ENCODE data around the gene GNAZ.

DNA sequence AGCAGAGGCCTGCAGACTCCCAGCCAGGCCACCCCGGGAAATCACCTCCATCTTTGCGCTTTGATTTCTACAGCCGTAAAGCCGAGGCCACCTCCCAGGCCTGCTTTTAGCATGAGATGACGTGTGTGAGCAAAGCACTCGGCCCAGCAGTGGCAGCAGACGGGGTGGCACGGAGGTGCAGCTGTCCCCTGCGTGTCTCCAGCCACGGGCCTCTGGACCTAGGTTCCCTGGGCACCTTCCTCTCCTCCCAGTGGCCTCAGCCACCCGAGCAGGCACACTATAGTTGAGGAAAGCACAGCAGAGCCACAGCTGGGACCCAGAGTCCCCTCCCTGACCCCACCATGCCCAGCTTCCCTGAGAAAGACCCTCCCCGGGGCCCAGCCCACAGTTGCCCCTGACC is 15.9 kb downstream of the GNAZ start:
- TF ChIP-seq SUZ12 (IDR thresholded peaks at IDR 0.05) (no peak), BHLHE40 (IDR thresholded peaks at IDR 0.05; ENCODE audit: borderline replicate concordance) (no peak), HDGF (IDR thresholded peaks at IDR 0.05; ENCODE audit: borderline replicate concordance) (no peak), FOXM1 (IDR thresholded peaks at IDR 0.05; ENCODE audit: borderline replicate concordance) (no peak), SP1 (IDR thresholded peaks at IDR 0.05) (no peak), FOXK2 (IDR thresholded peaks at IDR 0.05) (no peak), ELF4 (IDR thresholded peaks at IDR 0.05) (no peak), CTBP1 (IDR thresholded peaks at IDR 0.05; ENCODE audit: borderline replicate concordance) (no peak), ZNF384 (IDR thresholded peaks at IDR 0.05) (no peak), LEF1 (IDR thresholded peaks at IDR 0.05; ENCODE audit: borderline replicate concordance) (no peak), ARNT (IDR thresholded peaks at IDR 0.05) (no peak), TARDBP (IDR thresholded peaks at IDR 0.05) (no peak), L3MBTL2 (conservative IDR thresholded peaks at IDR 0.05) (no peak)
- TF ChIP-seq, protein P1, sequence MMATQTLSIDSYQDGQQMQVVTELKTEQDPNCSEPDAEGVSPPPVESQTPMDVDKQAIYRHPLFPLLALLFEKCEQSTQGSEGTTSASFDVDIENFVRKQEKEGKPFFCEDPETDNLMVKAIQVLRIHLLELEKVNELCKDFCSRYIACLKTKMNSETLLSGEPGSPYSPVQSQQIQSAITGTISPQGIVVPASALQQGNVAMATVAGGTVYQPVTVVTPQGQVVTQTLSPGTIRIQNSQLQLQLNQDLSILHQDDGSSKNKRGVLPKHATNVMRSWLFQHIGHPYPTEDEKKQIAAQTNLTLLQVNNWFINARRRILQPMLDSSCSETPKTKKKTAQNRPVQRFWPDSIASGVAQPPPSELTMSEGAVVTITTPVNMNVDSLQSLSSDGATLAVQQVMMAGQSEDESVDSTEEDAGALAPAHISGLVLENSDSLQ (IDR thresholded peaks at IDR 0.05): no peak

Data from HEK293T (cell line).